Measurements from ENCODE around the gene LBH. TPM values are rescaled to one million over a fixed set of nuclear protein-coding genes. Genes with fewer than 3 reads are reported as not detected.

Gene LBH
- polyA plus RNA-seq, 1 of the 3 experiments (the other 2 are of a cell fraction), result 22.8 TPM

DNA sequence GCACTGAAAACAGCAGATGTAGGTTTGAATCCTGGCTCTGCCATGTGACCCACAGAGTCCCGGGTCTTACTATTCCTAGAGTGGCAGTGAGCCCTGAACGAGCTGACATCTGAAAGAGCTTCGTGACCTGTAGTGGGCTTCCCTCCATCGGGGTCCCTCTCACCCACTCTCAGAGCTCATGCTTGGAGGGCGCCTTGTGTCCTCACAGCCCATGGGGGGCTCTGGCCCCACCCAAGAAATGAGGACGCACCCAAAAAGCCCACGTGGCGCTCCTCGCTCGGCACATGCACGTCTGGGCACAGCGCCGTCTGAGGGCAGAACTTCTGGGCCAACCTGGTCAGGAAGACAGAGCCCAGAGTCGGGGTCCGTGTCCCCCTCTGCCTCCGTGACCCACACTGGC lies 23.7 kb downstream of the LBH start:
- Histone ChIP-seq H3K27me3 (ENCODE audit: insufficient read depth) (no peaks in the 10 kb centered on the region), H3K79me2 (ENCODE audit: insufficient read depth) (peaks cover 29% of the 10 kb centered on the region)
- POLR2A ChIA-PET, result no interaction called here

DNA sequence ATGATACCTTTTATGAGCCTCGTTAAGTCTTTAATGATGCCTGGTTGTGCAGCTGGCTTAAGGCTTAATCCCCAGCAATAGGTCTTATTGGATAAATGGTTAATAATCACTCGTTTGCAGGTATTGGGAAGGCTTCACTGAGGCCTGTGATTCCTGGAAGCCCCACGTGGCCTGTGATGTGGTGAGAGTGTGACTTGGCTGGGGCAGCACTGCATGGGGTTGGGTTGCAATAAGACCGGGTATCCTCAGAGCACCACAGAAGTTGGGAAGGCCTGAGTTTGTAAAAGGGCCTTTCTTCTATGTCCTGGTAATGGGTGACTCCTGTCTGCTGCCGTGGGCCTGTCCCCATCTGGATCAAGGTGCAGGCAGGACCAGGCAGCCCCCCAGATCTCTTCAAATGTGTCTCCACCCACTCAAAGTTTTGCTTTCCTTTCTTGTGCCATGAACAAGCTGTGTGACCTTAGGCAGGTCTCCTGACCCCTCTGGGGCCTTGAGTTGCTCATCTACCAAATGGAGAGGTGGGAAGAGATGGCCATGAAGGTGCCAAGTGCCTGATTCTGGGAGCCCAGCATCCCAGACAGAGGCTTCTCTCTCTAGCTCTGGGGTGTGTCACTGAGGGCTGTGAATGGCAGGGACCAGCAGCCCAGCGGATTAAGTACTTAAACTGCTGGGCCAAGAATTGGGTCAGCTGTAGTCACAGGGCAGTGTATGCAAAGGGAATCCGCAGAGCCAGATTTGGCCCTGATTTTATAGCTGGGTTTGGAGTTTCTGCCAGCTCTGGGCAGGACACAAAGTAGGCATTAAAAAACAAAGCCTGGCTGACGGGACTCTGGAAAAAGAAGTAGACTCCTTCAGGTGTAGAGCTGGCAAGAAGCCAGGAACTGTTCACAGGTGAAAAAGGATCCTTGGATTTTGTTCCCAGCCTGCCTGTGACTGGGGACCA lies 24.4 kb downstream of the LBH start:
- Histone ChIP-seq H3K79me2 (ENCODE audit: insufficient read depth) (peaks cover 25% of the 10 kb centered on the region), H4K20me1 (ENCODE audit: insufficient read depth) (no peaks in the 10 kb centered on the region), H3K9me2 (no peaks in the 10 kb centered on the region), H3K9ac (no peak overlapping the region), H2AFZ (ENCODE audit: low read depth) (no peak overlapping the region), H3K27me3 (ENCODE audit: insufficient read depth) (no peaks in the 10 kb centered on the region), H3F3A (replicated peaks; ENCODE audit: insufficient read depth) (peaks cover 7% of the 10 kb centered on the region), H3K4me2 (no peak overlapping the region), H3K36me3 (replicated peaks in 1 of 2; ENCODE audit: control insufficient read depth in 1 of 2, insufficient read depth in 2 of 2, low read length in 1 of 2) (peaks cover 7 to 13% of the 10 kb centered on the region in 2 experiments), H3K9me3 (no peaks in the 10 kb centered on the region), H3K4me1 (ENCODE audit: control insufficient read depth in 1 of 2, insufficient read depth in 2 of 2, low read depth in 1 of 2, low read length in 1 of 2) (peaks cover 8 to 18% of the 10 kb centered on the region in 2 experiments; a peak in 3 of 4 replicates), H3K27ac (ENCODE audit: low read depth in 2 of 2, low read length in 1 of 2) (no peak overlapping the region), H3K4me3 (ENCODE audit: low read depth in 2 of 2, low read length in 1 of 2) (no peak overlapping the region)
- ChIA-PET POLR2A (interaction anchor here (0.8 kb wide), 1 partner anchor 25 kb away, joined by 3 read pairs; the partner anchor contains the start of gene LBH), CTCF (interaction anchor here (1.1 to 14.2 kb wide), 7 partner anchors 8 to 447 kb away, joined by 3 to 97 read pairs (median 4); no protein-coding TSS in a partner anchor)
- no peak for DNase-seq
- WGBS (ENCODE audit: low lambda C conversion rate), result 73% methylated on average over 8 of the region's 8 CpGs
- TF ChIP-seq EZH2phosphoT487 (IDR thresholded peaks at IDR 0.05; ENCODE audit: borderline replicate concordance, low read depth) (no peak), REST (IDR thresholded peaks at IDR 0.05; ENCODE audit: low read depth, low read length) (no peak), RCOR1 (IDR thresholded peaks at IDR 0.05; ENCODE audit: low read length) (no peak), RXRA (IDR thresholded peaks at IDR 0.05; ENCODE audit: borderline replicate concordance, low read depth) (no peak), ZBTB33 (IDR thresholded peaks at IDR 0.05; ENCODE audit: borderline replicate concordance, low read depth) (no peak)

More for the DNA sequence above, 23.7 kb downstream of the LBH start:
- no peak for DNase-seq
- H3K9me2 ChIP-seq, result no peaks in the 10 kb centered on the region
- 90% methylated on average over 16 of the region's 16 CpGs for WGBS (ENCODE audit: low lambda C conversion rate)
- H3K4me2 ChIP-seq, result no peak overlapping the region
- H2AFZ ChIP-seq (ENCODE audit: low read depth), result no peak overlapping the region
- H3K36me3 ChIP-seq (replicated peaks in 1 of 2; ENCODE audit: control insufficient read depth in 1 of 2, insufficient read depth in 2 of 2, low read length in 1 of 2), result peaks cover 7 to 13% of the 10 kb centered on the region in 2 experiments
- no peak overlapping the region for H3K9ac ChIP-seq
- no peak overlapping the region for H3K4me3 ChIP-seq (ENCODE audit: low read depth in 2 of 2, low read length in 1 of 2)
- CTCF ChIA-PET, result interaction anchor here (1.1 to 14.2 kb wide), 6 partner anchors 12 to 448 kb away, joined by 3 to 97 read pairs (median 4); no protein-coding TSS in a partner anchor
- peaks cover 7% of the 10 kb centered on the region for H3F3A ChIP-seq (replicated peaks; ENCODE audit: insufficient read depth)
- H3K4me1 ChIP-seq (ENCODE audit: control insufficient read depth in 1 of 2, insufficient read depth in 2 of 2, low read depth in 1 of 2, low read length in 1 of 2), result peaks cover 8 to 18% of the 10 kb centered on the region in 2 experiments; a peak in 3 of 4 replicates
- H4K20me1 ChIP-seq (ENCODE audit: insufficient read depth), result no peaks in the 10 kb centered on the region
- no peak overlapping the region for H3K27ac ChIP-seq (ENCODE audit: low read depth in 2 of 2, low read length in 1 of 2)
- no peaks in the 10 kb centered on the region for H3K9me3 ChIP-seq
- TF ChIP-seq REST (IDR thresholded peaks at IDR 0.05; ENCODE audit: low read depth, low read length) (no peak), TCF12 (IDR thresholded peaks at IDR 0.05) (no peak)
- TF ChIP-seq, protein P1, sequence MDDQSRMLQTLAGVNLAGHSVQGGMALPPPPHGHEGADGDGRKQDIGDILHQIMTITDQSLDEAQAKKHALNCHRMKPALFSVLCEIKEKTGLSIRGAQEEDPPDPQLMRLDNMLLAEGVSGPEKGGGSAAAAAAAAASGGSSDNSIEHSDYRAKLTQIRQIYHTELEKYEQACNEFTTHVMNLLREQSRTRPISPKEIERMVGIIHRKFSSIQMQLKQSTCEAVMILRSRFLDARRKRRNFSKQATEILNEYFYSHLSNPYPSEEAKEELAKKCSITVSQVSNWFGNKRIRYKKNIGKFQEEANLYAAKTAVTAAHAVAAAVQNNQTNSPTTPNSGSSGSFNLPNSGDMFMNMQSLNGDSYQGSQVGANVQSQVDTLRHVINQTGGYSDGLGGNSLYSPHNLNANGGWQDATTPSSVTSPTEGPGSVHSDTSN (IDR thresholded peaks at IDR 0.05), result no peak

All from SK-N-SH (cell line).